ENCODE results near the gene CPNE8. TPM values are rescaled to one million over a fixed set of nuclear protein-coding genes. Genes with fewer than 3 reads are reported as not detected.

The CPNE8 gene
- total and polyA plus RNA-seq, 2 of the 4 experiments (the other 2 are of a cell fraction) = not detected

GRCh38 chr12:38707648-38708047 is 197.7 kb downstream of the CPNE8 start:
- Histone ChIP-seq H3K23ac (ENCODE audit: low read depth, low read length) (no peak overlapping the region), H3K36me3 (ENCODE audit: control insufficient read depth, insufficient read depth, low read length) (no peaks in the 10 kb centered on the region), H2AK5ac (ENCODE audit: low read depth, low read length) (no peak overlapping the region), H3K4me3 (ENCODE audit: insufficient read depth, low read depth, low read length) (no peak overlapping the region), H4K5ac (ENCODE audit: low read depth, low read length) (no peak overlapping the region), H3K4me2 (ENCODE audit: low read depth, low read length) (no peak overlapping the region), H2BK15ac (ENCODE audit: low read depth, low read length) (no peak overlapping the region), H3K27me3 (ENCODE audit: control insufficient read depth, insufficient read depth, low read length) (no peaks in the 10 kb centered on the region), H3K14ac (replicated peaks; ENCODE audit: low read depth, low read length) (no peak overlapping the region), H3K4me1 (ENCODE audit: control insufficient read depth, insufficient read depth, low read length) (no peaks in the 10 kb centered on the region), H2BK5ac (ENCODE audit: low read depth, low read length, poor library complexity, severe bottlenecking) (no peak overlapping the region), H3K9me3 (ENCODE audit: control insufficient read depth, insufficient read depth, low read length) (peaks cover 5% of the 10 kb centered on the region; the same call in 1 of the 2 replicates), H4K20me1 (ENCODE audit: insufficient read depth, low read length) (no peaks in the 10 kb centered on the region), H2BK120ac (ENCODE audit: low read depth, low read length) (no peak overlapping the region), H3K4ac (ENCODE audit: low read depth, low read length) (no peak overlapping the region), H3K9me1 (ENCODE audit: insufficient read depth, low read length) (no peaks in the 10 kb centered on the region), H3K56ac (ENCODE audit: extremely low read depth, insufficient read depth, low read length) (no peak overlapping the region), H2BK20ac (ENCODE audit: low read depth, low read length) (no peak overlapping the region), H2AFZ (replicated peaks; ENCODE audit: low read length, poor library complexity) (no peak overlapping the region), H3K9ac (ENCODE audit: low read depth, low read length) (no peak overlapping the region), H3K18ac (ENCODE audit: low read depth, low read length) (no peak overlapping the region), H2AK9ac (replicated peaks; ENCODE audit: low read depth, low read length, poor library complexity) (no peak overlapping the region), H4K91ac (ENCODE audit: insufficient read depth, low read depth, low read length) (no peak overlapping the region), H3K79me1 (ENCODE audit: low read depth in 1 of 2, low read length in 2 of 2) (no peaks in the 10 kb centered on the region), H3K27ac (ENCODE audit: insufficient read depth, low read length) (no peak overlapping the region), H4K8ac (ENCODE audit: low read depth in 2 of 2, low read length in 2 of 2) (no peak overlapping the region)
- CTCF ChIA-PET = no interaction called here
- POLR2A ChIA-PET (ENCODE audit: unreplicated experiment) = no interaction called here
- no TSS peak for BruUV-seq (replicated peaks)
- WGBS, 2 experiments (ENCODE audit: extremely low coverage in 2 of 2, insufficient read length in 1 of 2) = no CpG with 5 or more reads among the region's 1 CpG
- in situ Hi-C loops (cut with MboI; ENCODE audit: low sequenced_read_pairs) (no loop called here), intact Hi-C loops (cut with micrococcal nuclease) (loop anchor here (10.0 kb wide), 1 partner anchor 237 kb away; no protein-coding TSS in a partner anchor), dilution Hi-C loops (cut with HindIII; ENCODE audit: low sequenced_read_pairs, unreplicated experiment) (no loop called here)
- TF ChIP-seq USF2 (IDR thresholded peaks at IDR 0.05; ENCODE audit: low read depth, low read length) = no peak
- TF ChIP-seq ELK1 (IDR thresholded peaks at IDR 0.05; ENCODE audit: borderline replicate concordance, low read depth, low read length) = no peak
- no peak for TF ChIP-seq SMC3 (IDR thresholded peaks at IDR 0.05; ENCODE audit: low read depth, low read length)
- TF ChIP-seq POLR2A (IDR thresholded peaks at IDR 0.05; ENCODE audit: low read depth, low read length) = no peak
- TF ChIP-seq CHD1 (IDR thresholded peaks at IDR 0.05; ENCODE audit: low read depth, low read length) = no peak
- no peak for TF ChIP-seq RCOR1 (IDR thresholded peaks at IDR 0.05; ENCODE audit: insufficient replicate concordance, low read length)
- no peak for TF ChIP-seq RFX5 (IDR thresholded peaks at IDR 0.05; ENCODE audit: low read depth, low read length)
- TF ChIP-seq NFE2L2 (IDR thresholded peaks at IDR 0.05; ENCODE audit: low read depth, low read length) = no peak
- no peak for TF ChIP-seq BHLHE40 (IDR thresholded peaks at IDR 0.05; ENCODE audit: low read depth, low read length)
- no peak for TF ChIP-seq CEBPB (IDR thresholded peaks at IDR 0.05; ENCODE audit: low read depth, low read length)
- no peak for TF ChIP-seq MAZ (IDR thresholded peaks at IDR 0.05; ENCODE audit: borderline replicate concordance, low read depth, low read length)
- no peak for TF ChIP-seq FOS (IDR thresholded peaks at IDR 0.05; ENCODE audit: low read depth, low read length)
- TF ChIP-seq RAD21 (IDR thresholded peaks at IDR 0.05; ENCODE audit: low read length) = no peak
- no peak for TF ChIP-seq CTCF (conservative IDR thresholded peaks at IDR 0.05; ENCODE audit: low read depth, low read length)
- no peak for TF ChIP-seq MXI1 (IDR thresholded peaks at IDR 0.05; ENCODE audit: borderline replicate concordance, low read depth, low read length)
- TF ChIP-seq MAFK (IDR thresholded peaks at IDR 0.05; ENCODE audit: low read depth, low read length) = no peak
- DNase-seq = no peak
- ATAC-seq (ENCODE audit: low read depth) = no peak
